Measurements from ENCODE around the gene SLC8A2.
"Not testable (repeated sequence)": the region's sequence is repeated elsewhere in the genome, so short reads cannot be mapped to it uniquely, and the experiment has no call there.

Gene SLC8A2

DNA sequence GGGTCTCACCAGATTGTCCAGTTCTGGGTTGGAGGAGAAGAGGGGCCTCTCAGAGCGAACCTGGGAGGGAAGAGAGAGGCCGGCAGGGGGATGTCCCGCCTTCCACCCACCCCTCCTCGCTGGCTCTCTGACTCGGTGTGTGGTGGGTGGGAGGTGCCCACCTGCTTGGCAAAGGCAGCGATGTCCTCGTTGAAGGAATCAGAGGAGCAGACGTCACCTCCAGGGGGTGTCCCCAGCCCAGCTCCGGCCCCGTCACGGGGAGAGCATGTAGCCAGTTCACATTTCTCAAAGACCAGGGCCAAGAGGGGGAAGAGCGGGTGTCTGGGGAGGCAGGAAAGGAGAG lies 55.1 kb downstream of the SLC8A2 start:
- no peak overlapping the region for H3K27ac ChIP-seq
- TF ChIP-seq CTCF (IDR thresholded peaks at IDR 0.05), result no peak
- TF ChIP-seq ZFX (IDR thresholded peaks at IDR 0.05; ENCODE audit: borderline replicate concordance), result no peak

DNA sequence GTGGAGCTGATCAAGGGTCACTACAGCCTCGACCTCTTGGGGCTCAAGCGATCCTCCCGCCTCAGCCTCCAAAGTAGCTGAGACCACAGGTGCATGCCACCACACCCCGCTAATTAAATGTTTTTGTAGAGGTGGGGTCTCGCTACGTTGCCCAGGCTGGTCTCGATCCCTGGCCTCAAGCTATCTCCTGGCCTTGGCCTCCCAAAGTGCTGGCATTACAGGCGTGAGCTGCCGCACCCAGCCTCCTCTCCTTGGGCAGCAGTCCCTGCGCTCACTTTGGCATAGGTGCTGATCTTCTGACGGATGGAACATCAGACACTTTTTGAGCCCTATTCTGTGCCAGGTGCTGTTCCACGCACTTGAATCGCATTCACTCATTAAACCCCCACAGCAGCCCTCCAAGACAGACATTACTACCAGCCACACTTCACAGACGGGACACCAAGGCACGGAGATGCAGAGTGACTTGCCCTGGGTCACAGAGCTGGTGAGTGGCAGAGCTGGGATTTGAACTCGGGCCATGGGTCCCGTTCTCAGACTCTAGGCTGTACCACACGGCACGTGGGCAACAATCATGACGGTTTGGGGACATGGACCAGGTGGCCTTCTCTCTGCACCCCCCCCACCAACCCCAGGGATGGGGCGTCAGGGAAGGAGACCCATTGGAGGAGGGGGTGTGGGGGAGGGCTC lies 55.6 kb downstream of the SLC8A2 start:
- TF ChIP-seq ZFX (IDR thresholded peaks at IDR 0.05; ENCODE audit: borderline replicate concordance) (no peak), CTCF (IDR thresholded peaks at IDR 0.05) (no peak)

DNA sequence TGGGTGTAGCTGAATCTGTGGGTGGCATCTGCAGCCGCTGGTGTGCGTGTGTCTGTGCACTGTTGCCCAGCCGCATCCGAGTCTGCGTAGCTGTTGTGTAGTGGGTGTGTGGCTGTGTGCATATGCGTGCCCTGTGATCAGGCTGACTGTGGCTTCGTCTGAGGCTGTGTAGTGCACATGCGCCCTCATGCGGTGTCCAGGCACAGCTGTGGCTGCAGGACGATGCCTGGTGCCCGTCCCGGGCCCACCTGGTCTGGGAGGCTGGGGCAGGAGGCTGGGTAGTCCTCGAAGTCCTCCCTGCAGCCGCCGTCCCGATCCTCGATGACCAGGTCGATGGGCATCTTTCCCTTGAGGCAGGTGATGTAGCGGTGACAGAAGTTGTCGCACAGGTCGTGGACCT lies 57.2 kb downstream of the SLC8A2 start:
- no peak overlapping the region for H3K27ac ChIP-seq
- TF ChIP-seq ZFX (IDR thresholded peaks at IDR 0.05; ENCODE audit: borderline replicate concordance), result no peak
- TF ChIP-seq CTCF (IDR thresholded peaks at IDR 0.05), result peak; percentile 76

More for the DNA sequence above, 55.6 kb downstream of the SLC8A2 start:
- H3K27ac ChIP-seq, result no peak overlapping the region

DNA sequence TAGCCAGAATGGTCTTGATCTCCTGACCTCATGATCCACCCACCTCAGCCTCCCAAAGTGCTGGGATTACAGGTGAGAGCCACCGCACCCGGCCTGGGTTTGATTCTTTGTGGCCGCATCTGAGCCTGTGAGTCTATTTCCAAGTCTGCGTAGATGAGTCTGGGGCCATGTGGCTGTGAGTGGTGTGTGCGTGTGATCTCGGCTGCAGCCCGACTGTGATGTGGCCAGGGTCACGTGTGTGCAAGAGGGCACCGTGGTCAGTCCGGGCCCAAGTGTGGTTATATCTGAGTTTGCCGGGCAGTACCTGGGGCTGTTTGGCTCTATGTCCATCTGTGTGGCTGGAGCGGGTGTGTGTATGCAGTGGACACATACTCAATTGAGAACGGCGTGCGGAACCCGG lies 57.8 kb downstream of the SLC8A2 start:
- no peak for TF ChIP-seq ZFX (IDR thresholded peaks at IDR 0.05; ENCODE audit: borderline replicate concordance)
- TF ChIP-seq CTCF (IDR thresholded peaks at IDR 0.05), result no peak

DNA sequence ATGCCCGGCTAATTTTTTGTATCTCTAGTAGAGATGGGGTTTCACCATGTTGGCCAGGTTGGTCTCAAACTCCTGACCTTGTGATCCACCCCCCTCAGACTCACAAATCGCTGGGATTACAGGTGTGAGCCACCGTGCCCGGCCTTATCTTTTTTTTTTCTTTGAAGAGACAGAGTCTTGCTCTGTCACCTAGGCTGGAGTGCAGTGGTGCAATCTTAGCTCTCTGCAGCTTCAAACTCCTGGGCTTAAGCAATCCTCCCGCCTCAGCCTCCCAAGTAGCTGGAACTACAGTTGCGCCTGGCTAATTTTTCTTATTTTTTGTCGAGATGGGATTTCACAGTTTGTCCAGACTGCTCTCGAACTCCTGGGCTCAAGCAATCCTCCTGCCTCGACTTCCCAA lies 60.0 kb downstream of the SLC8A2 start:
- H3K27ac ChIP-seq, result not testable (repeated sequence)

More for the DNA sequence above, 57.8 kb downstream of the SLC8A2 start:
- H3K27ac ChIP-seq, result no peak overlapping the region

GRCh38 chr19:47411101-47411500 lies 60.6 kb downstream of the SLC8A2 start:
- TF ChIP-seq ZFX (IDR thresholded peaks at IDR 0.05; ENCODE audit: borderline replicate concordance), result no peak
- H3K27ac ChIP-seq, result no peak overlapping the region

DNA sequence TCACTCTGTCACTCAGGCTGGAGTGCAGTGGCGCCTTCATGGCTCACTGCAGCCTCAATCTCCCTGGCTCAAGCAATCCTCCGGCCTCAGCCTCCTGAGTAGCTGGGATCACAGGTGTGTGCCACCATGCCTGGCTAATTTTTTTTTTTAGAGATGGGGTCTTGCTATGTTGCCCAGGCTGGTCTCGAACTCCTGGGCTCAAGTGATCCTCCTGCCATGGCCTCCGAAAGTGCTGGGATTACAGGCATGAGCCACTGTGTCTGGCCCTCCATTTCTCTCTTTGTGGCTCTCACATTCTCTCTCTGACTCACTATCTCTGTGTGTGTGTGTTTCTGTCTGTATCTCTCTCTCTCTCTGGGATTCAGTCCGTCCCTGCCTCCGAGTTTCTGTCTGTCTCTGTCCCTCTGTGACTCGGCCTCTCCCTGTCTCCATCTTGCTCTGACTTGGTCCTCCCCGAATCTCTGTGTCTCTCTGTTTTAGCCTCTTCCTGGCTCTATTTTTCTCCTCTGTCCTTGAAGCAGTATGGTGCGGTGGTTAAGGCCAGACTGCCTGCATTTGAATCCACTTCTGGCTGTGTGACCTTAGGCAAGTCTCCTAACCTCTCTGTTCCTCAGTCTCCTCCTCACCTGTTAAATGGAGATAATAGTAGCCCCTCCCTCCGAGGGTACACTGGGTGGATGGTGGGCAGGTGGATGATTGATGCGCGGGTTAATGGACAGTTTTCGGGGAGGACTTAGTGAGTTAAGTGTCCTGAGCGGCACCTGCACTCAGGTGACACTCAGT lies 63.3 kb downstream of the SLC8A2 start:
- H3K27ac ChIP-seq, result no peak overlapping the region
- TF ChIP-seq CTCF (IDR thresholded peaks at IDR 0.05), result no peak
- TF ChIP-seq ZFX (IDR thresholded peaks at IDR 0.05; ENCODE audit: borderline replicate concordance), result no peak

DNA sequence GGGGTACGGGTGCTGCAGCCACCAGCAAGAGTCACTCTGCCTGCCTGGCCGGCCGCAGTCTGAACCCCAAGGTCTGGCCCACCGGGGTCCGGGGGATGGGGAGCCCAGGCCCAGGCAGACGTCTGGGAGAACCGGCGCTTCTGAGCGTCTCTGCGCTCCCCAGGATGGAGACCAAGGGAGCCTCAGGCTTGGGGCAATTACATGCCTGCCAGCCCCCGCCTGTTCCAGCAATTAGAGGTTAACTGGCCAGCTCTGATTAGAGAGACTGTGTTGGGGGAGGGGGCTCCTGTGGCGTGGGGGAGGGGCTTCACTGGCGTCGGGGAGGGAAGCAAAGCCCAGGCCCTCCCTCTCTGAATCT lies 64.3 kb downstream of the SLC8A2 start:
- TF ChIP-seq CTCF (IDR thresholded peaks at IDR 0.05) (no peak), ZFX (IDR thresholded peaks at IDR 0.05; ENCODE audit: borderline replicate concordance) (no peak)
- H3K27ac ChIP-seq, result no peak overlapping the region

Data from 22Rv1 (cell line).